ENCODE measurements around the gene GBX1. TPM values are rescaled to one million over a fixed set of nuclear protein-coding genes. Genes with fewer than 3 reads are reported as not detected.
A peak's percentile ranks its signal among the peaks of the same experiment; 100 is the strongest.

The GBX1 gene
- polyA plus RNA-seq, 2 of the 4 experiments (the other 2 are of a cell fraction): not detected

DNA sequence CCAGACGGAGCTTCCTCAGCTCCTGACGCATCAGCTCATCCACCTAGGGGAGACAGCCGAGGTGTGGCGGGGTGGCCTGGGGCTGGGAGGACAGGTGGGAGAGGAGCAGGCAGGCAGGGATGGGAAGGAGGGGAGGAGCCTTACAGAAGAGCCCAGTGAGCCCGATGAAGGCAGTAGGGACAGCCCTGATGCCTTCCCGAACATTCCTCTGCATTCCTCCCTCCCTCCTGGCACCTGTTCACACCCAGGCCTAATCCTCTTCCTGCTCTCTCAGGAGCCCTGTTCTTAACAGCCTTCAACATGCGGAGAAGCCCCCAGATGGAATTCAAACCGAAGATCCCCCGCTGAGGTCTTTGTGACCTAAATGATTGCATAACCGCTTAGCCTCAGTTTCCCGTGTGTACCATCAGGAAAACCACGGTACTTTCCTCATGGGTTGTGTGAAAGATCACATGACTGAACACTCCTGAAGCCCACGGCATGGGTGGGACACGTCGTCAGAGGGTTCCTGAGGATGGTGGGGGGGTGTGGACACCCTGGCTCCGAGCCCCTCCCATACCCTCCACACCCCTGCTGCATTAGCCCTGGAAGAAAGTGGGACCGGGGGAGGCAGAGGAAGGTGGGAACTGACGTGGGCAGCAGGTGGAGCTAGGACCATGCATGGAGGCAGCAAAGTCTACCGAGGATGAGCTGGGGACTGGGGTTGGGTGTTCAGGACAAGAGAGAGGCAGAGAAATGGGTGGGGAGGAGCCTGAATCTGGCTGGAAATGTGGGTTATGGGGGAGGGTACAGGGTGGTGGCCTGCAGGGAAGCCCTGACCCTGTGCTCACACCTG, 28.3 kb upstream of the GBX1 start:
- Histone ChIP-seq H3K9me3 (no peaks in the 10 kb centered on the region), H3K4me2 (no peak overlapping the region), H3K4me3 (no peak overlapping the region), H3K27ac (no peak overlapping the region), H3K4me1 (no peaks in the 10 kb centered on the region)
- TF ChIP-seq ZSCAN20 (CRISPR knock-in tag; IDR thresholded peaks at IDR 0.05) (no peak), POLR2A (IDR thresholded peaks at IDR 0.05; ENCODE audit: low read length) (no peak), POLR2AphosphoS2 (conservative IDR thresholded peaks at IDR 0.05; ENCODE audit: low read length) (no peak), ELK1 (IDR thresholded peaks at IDR 0.05; ENCODE audit: low read depth, low read length) (no peak), RFX5 (IDR thresholded peaks at IDR 0.05) (no peak), KDM5A (IDR thresholded peaks at IDR 0.05) (no peak), RNF2 (IDR thresholded peaks at IDR 0.05; ENCODE audit: borderline replicate concordance, low read depth) (no peak), CHD4 (IDR thresholded peaks at IDR 0.05; ENCODE audit: borderline replicate concordance) (no peak), JUN (IDR thresholded peaks at IDR 0.05) (no peak), KDM1A (IDR thresholded peaks at IDR 0.05; ENCODE audit: low read depth) (no peak), HOXA7 (CRISPR knock-in tag; IDR thresholded peaks at IDR 0.05) (no peak), TP53 (CRISPR knock-in tag; IDR thresholded peaks at IDR 0.05) (no peak), MAX (IDR thresholded peaks at IDR 0.05) (no peak)
- TF ChIP-seq, protein P1, sequence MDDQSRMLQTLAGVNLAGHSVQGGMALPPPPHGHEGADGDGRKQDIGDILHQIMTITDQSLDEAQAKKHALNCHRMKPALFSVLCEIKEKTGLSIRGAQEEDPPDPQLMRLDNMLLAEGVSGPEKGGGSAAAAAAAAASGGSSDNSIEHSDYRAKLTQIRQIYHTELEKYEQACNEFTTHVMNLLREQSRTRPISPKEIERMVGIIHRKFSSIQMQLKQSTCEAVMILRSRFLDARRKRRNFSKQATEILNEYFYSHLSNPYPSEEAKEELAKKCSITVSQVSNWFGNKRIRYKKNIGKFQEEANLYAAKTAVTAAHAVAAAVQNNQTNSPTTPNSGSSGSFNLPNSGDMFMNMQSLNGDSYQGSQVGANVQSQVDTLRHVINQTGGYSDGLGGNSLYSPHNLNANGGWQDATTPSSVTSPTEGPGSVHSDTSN (IDR thresholded peaks at IDR 0.05): no peak
- 17% methylated on average over 10 of the region's 19 CpGs for WGBS (ENCODE audit: missing lambda C conversion rate)
- CTCF ChIA-PET: interaction anchor here (1.0 kb wide), 1 partner anchor 72 kb away, joined by 3 read pairs; no protein-coding TSS in a partner anchor
- DNase-seq (ENCODE audit: low read depth in 1 of 2, low spot score in 1 of 2) (no peak), FAIRE-seq (no peak), ATAC-seq (peak; percentile 7 to 14; a peak in 1 of 6 replicates)
- POLR2A ChIA-PET: no interaction called here

DNA sequence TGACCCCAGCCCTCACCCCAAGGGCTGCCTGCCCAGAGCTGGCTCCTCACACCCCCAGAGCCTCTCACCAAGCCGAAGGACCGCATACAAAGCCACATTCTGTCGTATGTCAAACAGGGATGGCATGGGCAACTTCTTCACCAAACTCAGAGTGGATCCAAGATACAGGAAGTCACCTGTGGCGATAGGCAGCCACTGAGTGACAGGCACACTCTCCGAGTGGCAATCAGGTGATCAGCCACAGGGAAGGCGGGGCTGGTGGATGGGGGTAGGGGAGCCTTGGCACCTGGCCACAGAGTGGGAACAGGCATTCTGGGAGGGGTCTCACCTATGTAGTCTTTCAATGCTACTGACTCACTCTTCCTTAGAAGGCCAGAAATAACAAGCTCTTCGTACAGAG, 26.7 kb upstream of the GBX1 start:
- no peak for ATAC-seq
- POLR2A ChIA-PET: no interaction called here

GRCh38 chr7:151193203-151193978, 25.9 kb upstream of the GBX1 start:
- no peak overlapping the region for H3K4me2 ChIP-seq
- TF ChIP-seq ZNF302 (CRISPR knock-in tag; IDR thresholded peaks at IDR 0.05): no peak
- no peak for TF ChIP-seq FOXS1 (CRISPR knock-in tag; IDR thresholded peaks at IDR 0.05)
- TF ChIP-seq JUNB (IDR thresholded peaks at IDR 0.05): no peak
- TF ChIP-seq EP300 (IDR thresholded peaks at IDR 0.05): no peak
- TF ChIP-seq, protein P2, sequence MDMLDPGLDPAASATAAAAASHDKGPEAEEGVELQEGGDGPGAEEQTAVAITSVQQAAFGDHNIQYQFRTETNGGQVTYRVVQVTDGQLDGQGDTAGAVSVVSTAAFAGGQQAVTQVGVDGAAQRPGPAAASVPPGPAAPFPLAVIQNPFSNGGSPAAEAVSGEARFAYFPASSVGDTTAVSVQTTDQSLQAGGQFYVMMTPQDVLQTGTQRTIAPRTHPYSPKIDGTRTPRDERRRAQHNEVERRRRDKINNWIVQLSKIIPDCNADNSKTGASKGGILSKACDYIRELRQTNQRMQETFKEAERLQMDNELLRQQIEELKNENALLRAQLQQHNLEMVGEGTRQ (IDR thresholded peaks at IDR 0.05): no peak
- TF ChIP-seq HES2 (IDR thresholded peaks at IDR 0.05): no peak
- TF ChIP-seq EHMT2 (IDR thresholded peaks at IDR 0.05; ENCODE audit: low read depth): no peak
- no peak for TF ChIP-seq TP53 (CRISPR knock-in tag; IDR thresholded peaks at IDR 0.05)
- no peak for TF ChIP-seq HMGXB4 (CRISPR knock-in tag; IDR thresholded peaks at IDR 0.05; ENCODE audit: borderline replicate concordance)
- no peak overlapping the region for H3K27ac ChIP-seq
- H3K4me1 ChIP-seq: no peaks in the 10 kb centered on the region
- WGBS (ENCODE audit: missing lambda C conversion rate): 70% methylated on average over 13 of the region's 14 CpGs
- DNase-seq (ENCODE audit: low read depth in 1 of 2, low spot score in 1 of 2) (no peak), FAIRE-seq (no peak), ATAC-seq (no peak)
- no peak overlapping the region for H3K4me3 ChIP-seq
- CTCF ChIA-PET: interaction anchor here (1.4 kb wide), 1 partner anchor 69 kb away, joined by 4 read pairs; no protein-coding TSS in a partner anchor
- H3K9me3 ChIP-seq: no peaks in the 10 kb centered on the region
- POLR2A ChIA-PET: no interaction called here

More for the DNA sequence above, 26.7 kb upstream of the GBX1 start:
- FAIRE-seq: no peak
- Histone ChIP-seq H3K4me2 (no peak overlapping the region), H3K9me3 (no peaks in the 10 kb centered on the region), H3K4me1 (no peaks in the 10 kb centered on the region), H3K4me3 (no peak overlapping the region), H3K27ac (no peak overlapping the region)
- CTCF ChIA-PET: interaction anchor here (0.6 to 1.4 kb wide), 2 partner anchors 66 to 70 kb away, joined by 3 to 4 read pairs; no protein-coding TSS in a partner anchor
- 42% methylated on average over 7 of the region's 7 CpGs for WGBS (ENCODE audit: missing lambda C conversion rate)
- no peak for TF ChIP-seq NFE2L2 (conservative IDR thresholded peaks at IDR 0.05; ENCODE audit: low read length)
- no peak for TF ChIP-seq KDM5A (IDR thresholded peaks at IDR 0.05)
- TF ChIP-seq RFX5 (IDR thresholded peaks at IDR 0.05): no peak
- no peak for TF ChIP-seq ZFP36 (IDR thresholded peaks at IDR 0.05; ENCODE audit: borderline replicate concordance, partially characterized antibody)
- TF ChIP-seq CBX8 (IDR thresholded peaks at IDR 0.05): no peak
- DNase-seq (ENCODE audit: low read depth in 1 of 2, low spot score in 1 of 2): no peak
